Effector memory CD8-positive, alpha-beta T cell (primary cell): ENCODE measurements around the gene MROH2A.
"Not testable (repeated sequence)": the region's sequence is repeated elsewhere in the genome, so short reads cannot be mapped to it uniquely, and the experiment has no call there.

Source experiments
- ATAC-seq: fragments of 150-1000 bp; cut with Tn5 transposase; replicated peaks from 2 replicates; pipeline ENCODE4 v1.10.0; 2021; ENCODE audit warnings: mild to moderate bottlenecking, moderate library complexity
- DNase-seq, 3 experiments: peaks; one replicate each; pipeline ENCODE4 v3.0.0; 2021
- H3K27ac Mint-ChIP-seq, 2 donors: one replicate each; pipeline ENCODE4 v1.8.0; 2022; ENCODE audit warnings: mild to moderate bottlenecking in 2 of 2, mixed read lengths in 2 of 2, moderate library complexity in 2 of 2
- H3K27me3 Mint-ChIP-seq, 2 donors: one replicate each; pipeline ENCODE4 v1.8.0; 2022; ENCODE audit warnings: mixed read lengths in 2 of 2
- H3K36me3 Mint-ChIP-seq: one replicate; pipeline ENCODE4 v1.8.0; 2022; ENCODE audit warnings: mild to moderate bottlenecking, moderate library complexity, mixed read lengths; ENCODE audit not compliant: insufficient read depth
- H3K4me1 Mint-ChIP-seq, 2 donors: one replicate each; pipeline ENCODE4 v1.8.0; 2022; ENCODE audit warnings: low read depth in 2 of 2, mixed read lengths in 2 of 2
- H3K4me3 Mint-ChIP-seq, 2 donors: one replicate each; pipeline ENCODE4 v1.8.0; 2022; ENCODE audit warnings: mild to moderate bottlenecking in 2 of 2, mixed read lengths in 2 of 2, moderate library complexity in 2 of 2
- H3K9me3 Mint-ChIP-seq, 2 donors: one replicate each; pipeline ENCODE4 v1.8.0; 2022; ENCODE audit warnings: mixed read lengths in 2 of 2

MROH2A gene

DNA sequence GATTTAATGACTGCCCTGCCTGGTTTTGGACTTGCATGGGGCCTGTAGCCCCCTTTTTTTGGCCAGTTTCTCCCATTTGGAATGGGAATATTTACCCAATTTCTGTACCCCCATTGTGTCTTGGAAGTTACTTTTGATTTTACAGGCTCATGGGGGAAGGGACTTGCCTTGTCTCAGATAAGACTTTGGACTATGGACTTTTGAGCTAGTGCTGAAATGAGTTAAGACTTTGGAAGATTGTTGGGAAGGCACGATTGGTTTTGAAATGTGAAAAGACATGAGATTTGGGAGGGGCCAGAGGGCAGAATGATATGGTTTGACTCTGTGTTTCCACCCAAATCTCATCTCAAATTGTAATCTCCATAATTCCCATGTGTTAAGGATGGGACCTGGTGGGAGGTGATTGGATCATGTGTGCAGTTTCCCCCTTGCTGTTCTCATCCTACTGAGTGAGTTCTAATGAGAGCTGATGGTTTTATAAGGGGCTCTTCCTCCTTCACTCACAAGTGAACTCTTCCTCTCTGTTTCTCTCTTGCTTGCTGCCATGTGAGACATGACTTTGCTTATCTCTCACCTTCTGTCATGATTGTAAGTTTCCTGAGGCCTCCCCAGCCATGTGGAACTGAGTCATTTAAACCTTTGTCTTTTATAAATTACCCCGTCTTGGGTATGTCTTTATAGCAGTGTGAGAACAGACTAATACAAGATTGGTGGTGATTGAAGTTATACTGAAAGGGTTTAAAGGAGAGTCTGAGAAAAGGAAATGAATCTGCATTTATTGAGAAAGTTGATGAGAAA is 26.7 kb upstream of the MROH2A start:
- not testable (repeated sequence) for H3K36me3 Mint-ChIP-seq, H3K27ac Mint-ChIP-seq, H3K9me3 Mint-ChIP-seq, H3K4me3 Mint-ChIP-seq, H3K4me1 Mint-ChIP-seq, ATAC-seq, DNase-seq
- peaks cover 37 to 87% of the 10 kb centered on the region in 2 donors for H3K27me3 Mint-ChIP-seq

DNA sequence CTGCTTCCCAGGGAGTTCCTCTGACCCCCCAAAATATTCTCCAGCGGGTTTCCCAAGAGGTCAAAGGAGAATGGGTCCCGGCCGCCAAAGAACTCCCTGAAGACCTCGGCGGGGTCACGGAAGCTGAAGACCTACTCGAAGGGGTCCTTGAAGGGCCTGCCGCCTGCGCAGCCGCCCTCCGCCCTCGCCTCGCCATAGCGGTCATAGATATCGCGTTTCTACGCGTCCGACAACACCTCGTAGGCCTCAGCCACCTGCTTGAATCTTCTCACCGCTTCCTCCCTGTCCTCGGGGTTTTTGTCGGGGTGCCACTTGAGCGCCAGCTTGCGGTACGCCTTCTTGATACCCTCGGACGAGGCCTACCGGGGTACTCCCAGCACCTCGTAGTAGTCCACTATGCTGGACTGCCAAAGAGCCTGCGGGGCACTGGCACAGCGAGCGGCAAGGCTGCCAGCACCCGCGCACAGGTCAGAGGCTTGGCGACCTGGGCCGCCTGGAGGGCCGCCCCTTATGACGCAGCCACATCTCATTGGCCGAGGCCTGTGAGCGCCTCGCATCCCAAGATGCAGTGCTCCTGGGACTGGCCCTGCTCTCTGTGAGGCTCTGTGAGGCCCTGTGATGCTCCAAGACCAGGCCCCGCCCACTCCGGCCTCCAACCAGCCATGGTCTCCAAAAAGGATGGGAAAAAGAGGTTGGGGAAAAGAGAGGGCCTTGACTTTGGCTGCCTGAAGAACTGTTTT is 23.1 kb upstream of the MROH2A start:
- ATAC-seq (no peak), DNase-seq (no peak)
- H3K27ac Mint-ChIP-seq: no peak overlapping the region
- peaks cover 0 to 3% of the 10 kb centered on the region in 2 donors for H3K9me3 Mint-ChIP-seq
- H3K4me1 Mint-ChIP-seq: no peaks in the 10 kb centered on the region
- H3K4me3 Mint-ChIP-seq: no peak overlapping the region
- H3K27me3 Mint-ChIP-seq: peaks cover 17 to 60% of the 10 kb centered on the region in 2 donors
- no peaks in the 10 kb centered on the region for H3K36me3 Mint-ChIP-seq

DNA sequence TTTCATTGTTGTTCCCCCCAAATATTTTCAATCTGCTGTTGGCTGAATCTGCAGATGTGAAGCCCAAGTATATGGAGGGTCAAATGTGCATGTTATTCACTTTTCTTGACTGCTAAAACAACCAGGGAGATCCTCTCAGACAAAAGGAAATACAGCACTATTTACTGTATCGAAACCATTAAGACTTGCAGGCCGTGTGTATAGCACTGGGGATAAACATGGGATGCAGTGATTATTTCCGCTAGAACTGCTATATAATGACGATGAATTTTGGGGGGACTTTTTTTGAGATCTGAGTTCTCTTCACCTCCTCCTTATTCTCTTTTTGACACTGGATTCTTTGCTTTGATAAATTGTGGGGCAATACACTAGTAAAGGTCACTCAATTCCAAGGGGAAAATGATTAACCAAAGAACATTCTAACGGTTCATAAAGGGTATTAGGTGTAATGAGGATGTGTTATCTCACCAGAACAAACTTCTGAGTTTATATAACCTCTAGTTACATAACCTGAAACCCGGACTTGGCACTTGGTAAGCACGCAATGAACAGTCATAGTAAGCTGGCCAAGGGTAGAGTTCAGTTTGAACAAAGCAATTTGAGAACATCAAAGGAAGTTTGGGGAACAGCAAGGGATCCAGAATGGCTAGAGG is 21.6 kb upstream of the MROH2A start:
- Mint-ChIP-seq H3K27me3 (peaks cover 14 to 57% of the 10 kb centered on the region in 2 donors), H3K4me1 (no peaks in the 10 kb centered on the region), H3K36me3 (no peaks in the 10 kb centered on the region), H3K4me3 (no peak overlapping the region), H3K27ac (no peak overlapping the region), H3K9me3 (no peaks in the 10 kb centered on the region)
- ATAC-seq: no peak
- DNase-seq: no peak

DNA sequence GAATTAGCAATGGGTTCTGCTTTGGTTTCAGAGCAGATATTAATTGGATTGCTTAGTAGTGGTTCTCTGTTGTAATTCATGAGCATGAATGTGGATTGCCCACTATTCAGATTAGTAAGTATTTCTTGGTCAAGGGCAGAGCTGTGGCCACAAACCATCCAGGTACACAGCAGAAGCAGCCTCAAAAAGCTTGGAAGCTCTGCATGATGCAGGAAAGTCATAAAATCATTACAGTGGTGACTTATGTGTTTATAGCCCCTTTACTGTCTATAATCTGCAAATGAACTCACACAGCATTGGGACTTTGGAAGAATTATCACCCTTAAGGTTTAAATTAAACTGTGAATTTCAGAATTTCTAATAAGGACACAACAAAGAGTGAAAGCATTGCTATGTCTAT is 20.0 kb upstream of the MROH2A start:
- no peaks in the 10 kb centered on the region for H3K36me3 Mint-ChIP-seq
- peaks cover 13 to 46% of the 10 kb centered on the region in 2 donors for H3K27me3 Mint-ChIP-seq
- H3K4me1 Mint-ChIP-seq: no peaks in the 10 kb centered on the region
- H3K9me3 Mint-ChIP-seq: no peaks in the 10 kb centered on the region
- no peak for ATAC-seq
- H3K4me3 Mint-ChIP-seq: no peak overlapping the region
- H3K27ac Mint-ChIP-seq: no peak overlapping the region
- no peak for DNase-seq

DNA sequence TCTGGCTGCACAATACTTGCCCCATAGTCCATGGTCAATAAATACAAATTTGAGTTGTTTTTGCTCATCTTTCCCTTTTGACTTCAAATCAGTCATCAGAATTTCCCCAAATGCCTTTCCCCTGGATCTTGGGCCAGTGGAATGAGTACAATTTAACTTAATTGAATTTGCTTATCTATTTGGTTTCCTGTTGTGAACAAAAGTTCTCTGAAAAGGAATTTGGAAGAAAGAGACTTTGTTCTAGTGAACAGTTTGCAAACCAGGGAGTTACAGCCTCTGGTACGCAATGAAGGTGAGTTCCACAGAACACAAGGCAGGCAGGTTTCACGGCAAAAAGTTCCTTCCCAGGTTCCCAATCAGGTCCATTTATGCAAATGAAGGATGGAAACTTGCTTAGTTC is 19.3 kb upstream of the MROH2A start:
- H3K9me3 Mint-ChIP-seq: no peaks in the 10 kb centered on the region
- peaks cover 20 to 46% of the 10 kb centered on the region in 2 donors for H3K27me3 Mint-ChIP-seq
- no peak overlapping the region for H3K4me3 Mint-ChIP-seq
- DNase-seq (no peak), ATAC-seq (no peak)
- no peaks in the 10 kb centered on the region for H3K36me3 Mint-ChIP-seq
- H3K27ac Mint-ChIP-seq: no peak overlapping the region
- no peaks in the 10 kb centered on the region for H3K4me1 Mint-ChIP-seq

DNA sequence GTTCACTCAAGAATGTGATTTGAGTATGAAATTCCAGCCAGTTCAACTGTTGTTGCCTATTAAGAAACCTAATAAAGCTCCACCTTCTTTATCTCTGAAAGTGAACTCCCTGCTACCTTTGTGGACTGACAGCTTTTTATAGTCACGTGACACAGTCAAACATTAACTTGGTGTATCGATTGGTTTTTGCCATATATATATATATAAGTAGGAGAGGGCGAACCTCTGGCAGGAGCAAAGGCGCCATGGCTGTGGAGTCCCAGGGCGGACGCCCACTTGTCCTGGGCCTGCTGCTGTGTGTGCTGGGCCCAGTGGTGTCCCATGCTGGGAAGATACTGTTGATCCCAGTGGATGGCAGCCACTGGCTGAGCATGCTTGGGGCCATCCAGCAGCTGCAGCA is 18.1 kb upstream of the MROH2A start, which contains the start of gene UGT1A1:
UGT1A1 (plus strand) TSS at position 228 of the 400 bp plus-strand sequence; CDS start at position 246, 18 bp downstream.
- no peak within 1 kb of the TSS for H3K27ac Mint-ChIP-seq
- no peak within 1 kb of the TSS for H3K4me3 Mint-ChIP-seq
- H3K4me1 Mint-ChIP-seq: no peaks in the 10 kb centered on the region
- DNase-seq: no peak
- H3K9me3 Mint-ChIP-seq: no peaks in the 10 kb centered on the region
- no peak for ATAC-seq
- H3K36me3 Mint-ChIP-seq: no peaks in the 10 kb centered on the region
- H3K27me3 Mint-ChIP-seq: peaks cover 31 to 46% of the 10 kb centered on the region in 2 donors

DNA sequence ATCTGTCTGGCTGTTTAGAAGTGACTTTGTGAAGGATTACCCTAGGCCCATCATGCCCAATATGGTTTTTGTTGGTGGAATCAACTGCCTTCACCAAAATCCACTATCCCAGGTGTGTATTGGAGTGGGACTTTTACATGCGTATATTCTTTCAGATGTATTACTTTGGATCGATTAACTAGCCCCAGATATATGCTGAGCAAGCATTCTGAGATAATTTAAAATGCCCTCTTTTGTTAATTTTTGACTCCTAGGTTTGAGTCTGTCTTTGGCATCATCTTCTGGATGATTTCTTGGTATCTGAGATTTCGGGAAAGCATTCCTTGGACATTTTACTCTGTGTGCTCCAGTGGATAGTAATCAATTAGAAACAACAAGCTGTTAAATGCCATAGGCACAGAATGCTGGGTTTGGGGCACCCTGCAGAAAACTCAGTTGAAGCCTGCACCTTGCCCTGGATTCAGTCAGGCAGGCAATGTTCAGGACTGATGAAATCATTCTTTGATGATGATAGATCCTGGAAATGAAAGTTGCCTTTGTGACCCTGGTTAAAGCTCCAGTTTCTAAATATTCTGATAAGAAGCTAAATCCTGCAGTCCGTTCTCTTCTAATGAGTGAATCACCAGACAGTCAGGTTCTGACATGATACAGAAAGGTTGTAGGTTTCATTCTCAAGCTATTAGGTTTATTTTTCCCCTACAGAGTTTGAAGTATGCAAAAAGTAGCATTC is 16.9 kb upstream of the MROH2A start:
- H3K4me3 Mint-ChIP-seq: no peak overlapping the region
- DNase-seq (no peak), ATAC-seq (no peak)
- H3K9me3 Mint-ChIP-seq: peaks cover 0 to 2% of the 10 kb centered on the region in 2 donors
- H3K36me3 Mint-ChIP-seq: no peaks in the 10 kb centered on the region
- peaks cover 37 to 55% of the 10 kb centered on the region in 2 donors for H3K27me3 Mint-ChIP-seq
- H3K27ac Mint-ChIP-seq: no peak overlapping the region
- no peaks in the 10 kb centered on the region for H3K4me1 Mint-ChIP-seq

DNA sequence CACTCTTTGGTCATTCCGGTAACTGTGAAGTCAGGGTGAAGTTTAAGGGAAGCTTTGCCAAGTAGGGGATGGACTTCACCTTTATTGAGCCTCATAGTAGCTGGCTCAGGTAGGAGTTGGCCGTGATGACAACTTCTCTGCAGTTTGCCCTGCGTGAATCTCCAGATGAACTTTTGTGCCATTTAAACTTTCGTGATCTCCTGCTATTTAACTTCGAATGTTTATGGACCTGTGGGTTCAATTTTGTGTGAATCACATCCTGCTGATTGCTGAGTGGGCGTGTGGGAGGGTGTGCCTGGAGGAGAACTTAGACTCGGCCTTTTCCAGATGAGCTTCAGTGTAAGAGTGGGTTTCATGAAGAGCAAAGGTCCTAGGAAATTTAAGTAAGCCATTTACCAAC is 13.9 kb upstream of the MROH2A start:
- no peak overlapping the region for H3K27ac Mint-ChIP-seq
- ATAC-seq (no peak), DNase-seq (no peak)
- H3K4me3 Mint-ChIP-seq: no peak overlapping the region
- peaks cover 0 to 2% of the 10 kb centered on the region in 2 donors for H3K9me3 Mint-ChIP-seq
- no peaks in the 10 kb centered on the region for H3K36me3 Mint-ChIP-seq
- no peaks in the 10 kb centered on the region for H3K4me1 Mint-ChIP-seq
- H3K27me3 Mint-ChIP-seq: peaks cover 50 to 61% of the 10 kb centered on the region in 2 donors

DNA sequence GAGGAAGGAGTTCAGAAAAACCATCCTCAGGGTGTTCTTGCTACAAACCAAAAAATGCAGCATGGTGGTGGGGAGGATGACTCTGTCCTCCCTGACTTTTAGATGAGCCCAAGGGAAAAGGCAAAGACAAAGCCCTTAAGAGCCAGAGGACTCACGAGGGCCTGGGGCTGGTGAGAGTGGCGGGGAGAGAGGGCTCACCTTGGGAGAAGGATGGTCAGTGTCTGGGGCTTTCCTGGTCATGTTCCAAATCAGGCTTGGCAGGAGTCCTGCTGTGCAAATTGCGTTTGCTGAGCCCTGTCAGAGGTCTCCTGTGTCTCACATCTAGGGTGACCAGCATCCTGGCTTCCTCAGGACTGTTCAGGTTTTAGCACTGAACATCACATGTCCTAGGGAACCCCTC is 13.4 kb upstream of the MROH2A start:
- H3K4me3 Mint-ChIP-seq: no peak overlapping the region

DNA sequence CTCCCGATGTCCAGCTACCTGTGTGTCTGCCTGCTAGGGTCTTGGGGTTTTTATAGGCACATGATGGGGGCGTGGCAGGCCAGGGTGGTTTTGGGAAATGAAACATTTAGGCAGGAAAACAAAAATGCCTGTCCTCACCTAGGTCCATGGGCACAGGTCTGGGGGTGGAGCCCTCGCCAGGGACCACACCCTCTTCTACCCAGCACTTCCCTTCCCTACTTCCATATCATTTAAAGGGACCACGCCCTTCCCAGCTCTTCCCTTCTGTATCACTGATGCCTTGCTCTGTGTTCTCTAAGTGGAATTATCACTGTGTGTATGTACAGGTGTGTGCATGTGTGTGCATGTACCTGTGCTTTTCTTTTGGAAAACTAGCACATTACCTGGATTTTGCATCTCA is 11.7 kb upstream of the MROH2A start:
- Mint-ChIP-seq H3K27ac (no peak overlapping the region), H3K4me1 (no peaks in the 10 kb centered on the region), H3K36me3 (no peaks in the 10 kb centered on the region), H3K27me3 (peaks cover 54 to 61% of the 10 kb centered on the region in 2 donors), H3K9me3 (peaks cover 0 to 2% of the 10 kb centered on the region in 2 donors), H3K4me3 (no peak overlapping the region)
- DNase-seq (no peak), ATAC-seq (no peak)

More for the DNA sequence above, 13.4 kb upstream of the MROH2A start:
- no peak overlapping the region for H3K27ac Mint-ChIP-seq
- no peak for ATAC-seq
- H3K27me3 Mint-ChIP-seq: peaks cover 54 to 66% of the 10 kb centered on the region in 2 donors
- no peaks in the 10 kb centered on the region for H3K4me1 Mint-ChIP-seq
- no peak for DNase-seq
- H3K36me3 Mint-ChIP-seq: no peaks in the 10 kb centered on the region
- H3K9me3 Mint-ChIP-seq: peaks cover 0 to 2% of the 10 kb centered on the region in 2 donors

DNA sequence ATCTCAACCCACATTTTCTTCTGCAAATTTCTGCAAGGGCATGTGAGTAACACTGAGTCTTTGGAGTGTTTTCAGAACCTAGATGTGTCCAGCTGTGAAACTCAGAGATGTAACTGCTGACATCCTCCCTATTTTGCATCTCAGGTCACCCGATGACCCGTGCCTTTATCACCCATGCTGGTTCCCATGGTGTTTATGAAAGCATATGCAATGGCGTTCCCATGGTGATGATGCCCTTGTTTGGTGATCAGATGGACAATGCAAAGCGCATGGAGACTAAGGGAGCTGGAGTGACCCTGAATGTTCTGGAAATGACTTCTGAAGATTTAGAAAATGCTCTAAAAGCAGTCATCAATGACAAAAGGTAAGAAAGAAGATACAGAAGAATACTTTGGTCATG is 10.1 kb upstream of the MROH2A start:
- peaks cover 0 to 2% of the 10 kb centered on the region in 2 donors for H3K9me3 Mint-ChIP-seq

DNA sequence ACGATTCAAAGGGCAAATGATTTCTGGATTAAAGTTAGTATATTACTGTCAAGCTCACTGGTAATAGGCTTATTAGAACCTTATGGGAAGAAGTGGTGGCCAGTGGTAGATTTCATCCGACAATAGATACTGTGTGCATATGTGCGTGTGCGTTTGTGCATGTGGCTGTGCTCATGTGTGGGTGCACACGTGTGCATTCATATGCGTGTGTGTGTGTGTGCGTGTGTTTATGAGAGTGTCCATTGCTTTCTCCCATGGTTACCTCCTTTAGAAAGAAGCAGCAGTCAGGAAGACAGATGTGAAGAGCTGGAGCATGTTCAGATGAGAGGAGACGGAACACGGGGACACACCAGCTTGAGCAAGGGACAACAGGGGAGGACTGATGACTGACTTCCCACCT is 8.9 kb upstream of the MROH2A start:
- Mint-ChIP-seq H3K4me3 (no peak overlapping the region), H3K27me3 (peaks cover 44 to 46% of the 10 kb centered on the region in 2 donors), H3K36me3 (no peaks in the 10 kb centered on the region), H3K4me1 (no peaks in the 10 kb centered on the region), H3K27ac (no peak overlapping the region), H3K9me3 (peaks cover 0 to 2% of the 10 kb centered on the region in 2 donors)
- DNase-seq (no peak), ATAC-seq (no peak)

More for the DNA sequence above, 10.1 kb upstream of the MROH2A start:
- DNase-seq (no peak), ATAC-seq (no peak)
- H3K27me3 Mint-ChIP-seq: peaks cover 52 to 58% of the 10 kb centered on the region in 2 donors
- H3K36me3 Mint-ChIP-seq: no peaks in the 10 kb centered on the region
- H3K27ac Mint-ChIP-seq: no peak overlapping the region
- H3K4me3 Mint-ChIP-seq: no peak overlapping the region
- no peaks in the 10 kb centered on the region for H3K4me1 Mint-ChIP-seq

DNA sequence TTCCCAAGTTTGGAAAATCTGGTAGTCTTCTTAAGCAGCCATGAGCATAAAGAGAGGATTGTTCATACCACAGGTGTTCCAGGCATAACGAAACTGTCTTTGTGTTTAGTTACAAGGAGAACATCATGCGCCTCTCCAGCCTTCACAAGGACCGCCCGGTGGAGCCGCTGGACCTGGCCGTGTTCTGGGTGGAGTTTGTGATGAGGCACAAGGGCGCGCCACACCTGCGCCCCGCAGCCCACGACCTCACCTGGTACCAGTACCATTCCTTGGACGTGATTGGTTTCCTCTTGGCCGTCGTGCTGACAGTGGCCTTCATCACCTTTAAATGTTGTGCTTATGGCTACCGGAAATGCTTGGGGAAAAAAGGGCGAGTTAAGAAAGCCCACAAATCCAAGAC is 6.0 kb upstream of the MROH2A start:
- ATAC-seq (no peak), DNase-seq (no peak)
- Mint-ChIP-seq H3K4me3 (no peak overlapping the region), H3K27ac (no peak overlapping the region), H3K27me3 (peaks cover 32 to 51% of the 10 kb centered on the region in 2 donors), H3K36me3 (no peaks in the 10 kb centered on the region), H3K9me3 (peaks cover 0 to 12% of the 10 kb centered on the region in 2 donors), H3K4me1 (no peaks in the 10 kb centered on the region)
